ENCODE results near the gene CELF2.

CELF2 gene

DNA sequence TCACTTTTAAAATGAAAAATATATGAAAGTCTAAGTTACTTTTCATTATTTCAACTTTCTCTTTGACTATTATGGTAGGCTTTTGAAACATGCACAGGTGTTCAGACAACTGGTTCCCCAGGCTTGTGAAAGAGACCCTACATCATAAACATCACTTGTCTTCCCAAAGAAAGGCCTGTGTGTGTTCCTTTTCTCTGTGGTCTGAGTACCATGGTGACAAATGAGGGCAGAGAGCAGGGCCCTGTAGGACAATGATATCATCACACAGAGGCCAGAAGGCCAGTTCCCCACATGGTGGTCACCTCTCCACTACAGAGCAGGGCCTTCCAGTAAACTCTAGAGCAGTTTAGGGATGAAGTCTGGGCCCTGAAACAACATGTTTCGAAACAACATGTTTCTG is 305.0 kb downstream of the CELF2 start:
- peaks cover 17 to 63% (median 62%) of the 10 kb centered on the region in 3 donors for H3K36me3 ChIP-seq
- no peaks in the 10 kb centered on the region for H3K9me3 ChIP-seq
- peaks cover 0 to 1% (median 0%) of the 10 kb centered on the region in 4 donors for H3K4me1 ChIP-seq
- no peak overlapping the region for H3K4me3 ChIP-seq
- TF ChIP-seq, protein P1, sequence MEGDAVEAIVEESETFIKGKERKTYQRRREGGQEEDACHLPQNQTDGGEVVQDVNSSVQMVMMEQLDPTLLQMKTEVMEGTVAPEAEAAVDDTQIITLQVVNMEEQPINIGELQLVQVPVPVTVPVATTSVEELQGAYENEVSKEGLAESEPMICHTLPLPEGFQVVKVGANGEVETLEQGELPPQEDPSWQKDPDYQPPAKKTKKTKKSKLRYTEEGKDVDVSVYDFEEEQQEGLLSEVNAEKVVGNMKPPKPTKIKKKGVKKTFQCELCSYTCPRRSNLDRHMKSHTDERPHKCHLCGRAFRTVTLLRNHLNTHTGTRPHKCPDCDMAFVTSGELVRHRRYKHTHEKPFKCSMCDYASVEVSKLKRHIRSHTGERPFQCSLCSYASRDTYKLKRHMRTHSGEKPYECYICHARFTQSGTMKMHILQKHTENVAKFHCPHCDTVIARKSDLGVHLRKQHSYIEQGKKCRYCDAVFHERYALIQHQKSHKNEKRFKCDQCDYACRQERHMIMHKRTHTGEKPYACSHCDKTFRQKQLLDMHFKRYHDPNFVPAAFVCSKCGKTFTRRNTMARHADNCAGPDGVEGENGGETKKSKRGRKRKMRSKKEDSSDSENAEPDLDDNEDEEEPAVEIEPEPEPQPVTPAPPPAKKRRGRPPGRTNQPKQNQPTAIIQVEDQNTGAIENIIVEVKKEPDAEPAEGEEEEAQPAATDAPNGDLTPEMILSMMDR (IDR thresholded peaks at IDR 0.05) = no peak
- intact Hi-C loops (cut with DNase I; ENCODE audit: low total_unique reads) = no loop called here
- H3K27ac ChIP-seq = no peak overlapping the region
- no peaks in the 10 kb centered on the region for H3K27me3 ChIP-seq
- no peak for DNase-seq

DNA sequence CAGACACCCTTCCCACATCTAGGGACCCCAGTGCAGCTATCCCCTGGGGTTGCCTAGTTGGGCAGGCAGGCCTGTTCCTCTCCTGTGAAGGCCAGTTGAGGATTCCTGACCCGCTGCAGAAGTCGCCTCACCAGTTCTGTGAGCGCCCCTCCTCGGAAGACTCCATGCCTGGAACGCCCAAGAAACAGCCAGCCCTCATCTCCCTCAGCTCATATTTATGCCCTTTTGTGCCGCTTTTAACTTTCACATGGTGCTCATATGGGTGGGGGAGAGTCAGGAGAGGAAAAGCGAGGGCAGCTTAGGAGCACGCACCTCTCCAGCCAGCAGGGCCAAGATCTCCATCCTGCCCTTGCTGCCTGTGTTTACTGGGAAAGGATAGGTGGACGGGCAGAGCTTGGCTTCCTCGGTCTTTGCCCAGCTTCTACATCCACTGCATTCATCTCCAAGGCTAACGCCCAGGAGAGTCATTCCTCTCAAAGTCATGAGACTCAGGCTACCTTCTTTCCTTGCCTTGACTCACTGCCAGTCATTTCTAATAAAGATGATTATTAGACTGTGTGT is 307.2 kb downstream of the CELF2 start:
- Histone ChIP-seq H3K9me3 (no peaks in the 10 kb centered on the region), H3K36me3 (peaks cover 12 to 43% (median 42%) of the 10 kb centered on the region in 3 donors), H3K4me3 (no peak overlapping the region), H3K27ac (no peak overlapping the region), H3K27me3 (no peaks in the 10 kb centered on the region), H3K4me1 (peaks cover 0 to 22% (median 7%) of the 10 kb centered on the region in 4 donors)
- TF ChIP-seq, protein P1 (IDR thresholded peaks at IDR 0.05) = no peak
- DNase-seq = no peak
- intact Hi-C loops (cut with DNase I; ENCODE audit: low total_unique reads) = no loop called here

GRCh38 chr10:11325817-11326216 is 308.1 kb downstream of the CELF2 start:
- no peak for DNase-seq
- Histone ChIP-seq H3K27ac (no peak overlapping the region), H3K36me3 (peaks cover 10 to 40% (median 35%) of the 10 kb centered on the region in 3 donors), H3K9me3 (no peaks in the 10 kb centered on the region), H3K4me3 (no peak overlapping the region), H3K27me3 (no peaks in the 10 kb centered on the region), H3K4me1 (peaks cover 0 to 32% (median 17%) of the 10 kb centered on the region in 4 donors)
- intact Hi-C loops (cut with DNase I; ENCODE audit: low total_unique reads) = no loop called here
- TF ChIP-seq, protein P1 (IDR thresholded peaks at IDR 0.05) = no peak

DNA sequence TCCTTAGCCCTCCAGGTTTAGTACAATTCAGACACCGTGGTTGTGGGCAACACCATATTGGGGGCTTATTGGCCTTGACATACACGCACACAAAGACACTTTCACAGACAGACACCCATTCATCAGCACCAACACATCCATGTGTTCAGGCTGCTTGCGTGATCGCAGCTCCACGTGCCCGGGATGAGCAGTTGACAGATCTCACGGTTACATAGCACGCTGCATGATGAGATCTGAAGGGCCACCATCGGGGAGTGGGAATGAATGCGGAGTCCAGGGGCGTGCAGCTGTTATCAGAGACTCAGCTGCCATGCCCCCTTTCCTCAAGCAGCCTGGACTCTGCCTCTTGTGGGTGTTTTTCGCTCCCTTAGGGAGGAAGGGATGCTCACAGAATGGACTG is 308.6 kb downstream of the CELF2 start:
- Histone ChIP-seq H3K27me3 (no peaks in the 10 kb centered on the region), H3K4me1 (peaks cover 0 to 36% (median 20%) of the 10 kb centered on the region in 4 donors), H3K27ac (no peak overlapping the region), H3K9me3 (no peaks in the 10 kb centered on the region), H3K4me3 (no peak overlapping the region), H3K36me3 (peaks cover 6 to 36% (median 31%) of the 10 kb centered on the region in 3 donors)
- TF ChIP-seq, protein P1 (IDR thresholded peaks at IDR 0.05) = no peak
- intact Hi-C loops (cut with DNase I; ENCODE audit: low total_unique reads) = no loop called here
- DNase-seq = no peak

GRCh38 chr10:11326913-11327616 is 309.4 kb downstream of the CELF2 start:
- Histone ChIP-seq H3K4me3 (no peak overlapping the region), H3K36me3 (peaks cover 4 to 27% (median 23%) of the 10 kb centered on the region in 3 donors), H3K9me3 (no peaks in the 10 kb centered on the region), H3K27me3 (no peaks in the 10 kb centered on the region), H3K27ac (peak overlapping the region in 1 of 2 donors; percentile 64), H3K4me1 (peaks cover 0 to 45% (median 23%) of the 10 kb centered on the region in 4 donors)
- DNase-seq = no peak
- intact Hi-C loops (cut with DNase I; ENCODE audit: low total_unique reads) = no loop called here
- TF ChIP-seq, protein P1 (IDR thresholded peaks at IDR 0.05) = no peak
